Iris pigment epithelial cell (primary cell): ENCODE data around the gene TCL1B.

Source experiments
- DNase-seq: peaks from one replicate; pipeline ENCODE4 v3.0.0-alpha.2; 2011; ENCODE audit warnings: low read depth

Gene TCL1B

GRCh38 chr14:95667249-95667693 lies 19.0 kb upstream of the TCL1B start:
- DNase-seq = no peak

GRCh38 chr14:95668235-95668772 lies 17.9 kb upstream of the TCL1B start:
- no peak for DNase-seq

DNA sequence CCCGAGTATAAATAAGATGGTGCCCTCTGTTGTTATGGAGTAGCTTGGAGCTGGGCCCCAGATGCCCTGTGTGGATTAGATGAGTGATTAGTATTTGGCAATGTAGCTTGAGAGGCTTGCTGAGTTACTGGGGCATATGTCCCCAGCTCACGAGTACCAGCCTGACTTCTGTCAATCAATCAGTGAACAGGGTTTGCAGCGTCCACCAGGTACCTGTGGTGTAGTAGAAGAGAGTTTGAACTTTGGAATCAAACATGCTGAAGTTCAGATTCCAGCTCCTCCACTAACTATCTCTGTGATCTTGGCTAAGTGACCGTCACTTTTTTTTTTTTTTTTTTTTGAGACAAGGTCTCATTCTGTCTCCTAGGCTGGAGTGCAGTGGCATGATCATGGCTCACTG lies 11.6 kb upstream of the TCL1B start:
- DNase-seq = no peak

DNA sequence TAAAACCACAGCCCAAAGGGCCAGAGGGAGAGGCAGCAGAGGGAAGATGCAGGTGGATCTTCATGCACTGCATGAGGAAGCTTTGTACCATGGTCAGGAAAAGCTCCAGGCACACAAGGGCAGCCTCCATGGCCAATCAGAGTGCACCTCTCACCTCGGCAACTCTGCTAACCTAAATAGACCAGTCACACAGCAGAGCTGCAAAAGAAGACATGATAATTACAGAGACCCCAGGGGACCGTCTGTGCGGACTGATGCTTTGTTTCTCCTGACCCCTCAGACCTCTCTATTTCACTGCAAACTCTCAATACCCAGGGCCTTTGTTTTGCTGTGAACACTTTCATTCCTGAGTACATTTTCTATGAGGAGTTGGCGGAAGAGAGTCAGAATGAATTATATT lies 10.7 kb upstream of the TCL1B start:
- DNase-seq = no peak

DNA sequence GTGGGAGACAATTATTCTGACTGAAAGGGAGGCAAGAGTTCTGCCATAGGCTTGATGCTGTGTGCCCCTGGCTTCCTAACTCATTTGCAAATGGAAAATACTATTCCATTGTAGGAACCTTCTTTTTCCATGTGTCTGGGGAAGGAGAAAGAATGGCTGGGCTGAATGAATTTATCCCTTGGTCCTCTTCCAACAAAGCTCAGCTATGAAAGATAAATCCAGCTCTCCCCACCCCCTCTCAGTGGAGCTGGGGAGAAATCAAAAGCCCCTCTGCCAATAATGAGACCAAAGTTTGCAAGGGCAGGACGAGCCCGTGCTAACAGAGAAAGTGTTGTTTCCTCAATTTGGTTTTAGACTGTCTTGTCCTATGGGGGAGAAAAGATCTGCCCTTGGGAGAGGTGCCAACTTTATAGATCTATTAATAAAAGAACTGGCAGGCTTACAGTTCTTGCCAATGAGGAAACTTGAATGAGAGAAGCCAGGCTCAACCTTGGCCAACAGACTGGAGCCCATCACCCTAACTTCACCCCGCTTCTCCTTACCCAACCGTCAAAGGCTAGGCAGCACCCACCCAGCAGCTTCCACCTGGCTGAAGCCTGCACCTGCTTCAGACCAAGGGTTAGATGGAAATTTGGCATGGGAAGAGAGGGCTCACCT lies 8.9 kb upstream of the TCL1B start:
- DNase-seq = no peak

- DNase-seq = no peak
Observed at GRCh38 chr14:95679148-95679815, 6.9 kb upstream of the TCL1B start.

- DNase-seq = no peak
Observed at GRCh38 chr14:95679998-95680735, 6.1 kb upstream of the TCL1B start.

GRCh38 chr14:95681153-95681552 lies 5.1 kb upstream of the TCL1B start:
- no peak for DNase-seq

DNA sequence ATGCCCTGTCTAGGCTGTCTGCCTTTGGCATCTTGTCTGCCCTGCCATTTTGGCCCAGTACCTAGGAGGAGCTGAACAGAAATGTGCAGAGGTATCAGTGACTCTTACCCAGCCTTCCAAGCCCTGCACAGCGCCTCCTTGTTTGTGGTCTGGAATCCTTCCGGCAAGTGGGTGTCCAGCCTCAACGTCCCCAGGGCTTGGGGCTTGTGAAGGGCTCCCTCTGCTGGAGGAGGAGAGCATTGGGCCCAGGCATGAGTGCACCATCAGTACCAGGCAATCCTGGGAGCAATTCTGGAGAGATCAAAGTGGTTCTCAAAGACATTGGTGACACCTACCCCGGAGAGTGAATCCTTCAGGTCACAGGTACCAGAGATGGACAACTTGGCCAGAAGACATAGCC lies 2.4 kb upstream of the TCL1B start:
- DNase-seq = no peak

GRCh38 chr14:95686935-95687334 lies 709 bp downstream of the TCL1B start:
- no peak for DNase-seq

GRCh38 chr14:95689441-95689840 lies 3.2 kb downstream of the TCL1B start:
- DNase-seq = no peak

GRCh38 chr14:95690815-95691214 lies 4.6 kb downstream of the TCL1B start:
- DNase-seq = no peak

DNA sequence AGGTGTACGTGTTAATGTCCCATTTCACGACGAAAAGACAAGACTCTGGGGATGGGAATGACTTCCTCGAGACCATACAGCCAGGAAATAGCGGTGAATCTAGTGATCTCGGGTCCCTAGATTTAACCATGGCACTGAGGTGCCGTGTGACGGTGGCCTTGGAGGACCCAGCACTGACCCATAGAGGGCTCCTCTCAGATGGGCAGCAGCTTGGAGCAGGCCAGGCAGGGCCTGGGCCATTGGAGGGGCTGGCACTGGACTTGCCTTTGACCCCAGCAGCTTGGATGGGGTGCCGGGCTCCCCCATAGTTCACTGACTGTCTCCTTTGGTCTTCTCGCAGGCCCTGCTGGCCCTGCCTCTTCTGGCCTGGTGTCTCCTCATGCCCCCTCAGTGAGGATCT lies 5.4 kb downstream of the TCL1B start:
- no peak for DNase-seq

DNA sequence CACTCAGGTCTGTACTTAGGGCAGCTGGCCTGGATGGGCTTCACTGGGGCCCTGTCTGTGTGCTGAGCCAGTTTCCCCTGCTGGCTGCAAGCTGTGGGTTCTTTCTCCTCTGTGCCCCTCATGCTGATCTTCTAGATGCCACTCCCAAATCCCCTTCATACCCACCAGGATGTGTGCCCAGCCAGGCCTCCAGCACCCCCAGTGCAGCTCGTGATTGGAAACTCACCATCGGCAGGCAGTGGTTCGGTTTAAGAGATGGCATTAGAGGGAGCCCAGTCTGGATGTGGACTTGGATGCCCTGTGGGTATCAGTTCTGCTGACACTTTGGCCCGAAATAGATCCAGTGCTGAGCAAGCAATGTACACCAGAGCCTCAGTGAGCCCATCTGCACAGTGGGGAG lies 5.9 kb downstream of the TCL1B start:
- no peak for DNase-seq

- no peak for DNase-seq
Observed at GRCh38 chr14:95695051-95695450, 8.8 kb downstream of the TCL1B start.

DNA sequence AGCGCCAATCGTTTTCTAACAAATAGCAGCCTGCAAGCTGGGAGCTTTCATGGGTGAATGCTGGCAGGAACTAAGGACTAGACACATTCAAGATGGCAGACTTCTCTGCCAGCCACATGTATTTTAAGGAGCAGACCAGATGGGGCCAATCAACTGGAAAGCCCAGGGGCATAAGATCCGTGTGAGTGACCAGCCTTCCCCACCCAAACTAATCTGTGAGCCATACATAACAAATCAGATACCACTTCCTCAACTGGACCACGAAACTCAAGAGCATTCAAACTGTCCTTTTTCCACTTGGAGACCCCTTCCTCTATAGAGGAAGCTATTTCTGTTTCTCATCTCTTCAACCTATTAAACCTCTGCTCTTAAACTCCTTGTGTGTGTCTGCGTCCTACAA lies 9.7 kb downstream of the TCL1B start:
- DNase-seq = no peak

- peak; percentile 5 for DNase-seq
Observed at GRCh38 chr14:95696741-95697140, 10.5 kb downstream of the TCL1B start.

DNA sequence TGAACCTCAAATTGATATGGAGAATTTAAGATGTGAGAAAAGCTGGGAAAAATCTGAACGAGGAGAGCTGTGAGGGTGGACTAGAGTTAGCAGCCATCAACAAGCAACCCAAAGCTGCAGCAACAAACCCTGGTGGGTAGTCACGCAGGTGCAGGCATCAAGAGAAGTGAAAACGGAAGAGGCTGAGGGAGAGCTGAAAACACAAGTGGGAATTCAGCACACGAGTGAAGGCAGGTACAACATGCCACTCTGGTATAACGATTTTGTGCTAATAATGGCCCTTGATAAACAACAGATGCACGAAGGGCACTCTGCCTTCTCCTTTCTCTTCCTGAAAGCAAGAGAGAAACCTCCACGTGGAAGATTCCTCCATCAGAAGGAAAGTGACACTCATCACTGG lies 11.5 kb downstream of the TCL1B start:
- no peak for DNase-seq

GRCh38 chr14:95698287-95698686 lies 12.1 kb downstream of the TCL1B start:
- DNase-seq = no peak

- DNase-seq = no peak
Observed at GRCh38 chr14:95699412-95699811, 13.2 kb downstream of the TCL1B start.

DNA sequence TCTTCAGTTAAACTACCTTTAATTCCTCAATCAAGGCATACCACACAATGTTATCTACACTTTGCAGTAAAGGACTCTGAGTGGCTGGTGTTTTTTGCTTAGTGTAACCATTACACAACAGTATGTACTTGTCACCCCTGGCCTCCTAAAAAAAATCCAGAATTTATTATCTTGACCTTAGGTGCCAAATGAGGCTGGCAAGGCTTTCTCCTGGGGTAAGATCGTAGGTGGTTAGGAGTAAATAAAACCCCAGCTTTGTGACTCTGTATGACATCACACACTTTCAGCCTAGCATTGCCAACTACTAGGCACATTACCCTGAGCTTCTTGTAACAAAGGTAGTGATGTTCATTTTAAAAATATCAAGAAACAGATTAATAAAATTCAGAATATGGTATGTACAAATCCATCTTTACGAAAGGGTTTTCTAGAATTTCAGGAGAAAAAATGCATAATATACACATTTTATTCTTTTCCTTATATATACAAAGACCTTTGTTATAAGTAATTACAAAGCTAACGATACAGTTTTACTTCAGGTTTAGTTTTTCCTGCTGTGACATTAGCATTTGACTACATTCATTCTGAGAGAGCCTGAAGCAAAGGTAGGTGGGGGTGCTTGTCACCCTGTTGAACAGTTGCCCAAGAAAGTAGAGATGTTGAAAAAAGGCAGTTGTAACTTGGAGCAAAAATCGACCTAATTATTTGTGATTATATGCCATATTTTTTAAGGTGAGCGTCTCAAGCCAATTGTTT lies 14.2 kb downstream of the TCL1B start:
- no peak for DNase-seq

DNA sequence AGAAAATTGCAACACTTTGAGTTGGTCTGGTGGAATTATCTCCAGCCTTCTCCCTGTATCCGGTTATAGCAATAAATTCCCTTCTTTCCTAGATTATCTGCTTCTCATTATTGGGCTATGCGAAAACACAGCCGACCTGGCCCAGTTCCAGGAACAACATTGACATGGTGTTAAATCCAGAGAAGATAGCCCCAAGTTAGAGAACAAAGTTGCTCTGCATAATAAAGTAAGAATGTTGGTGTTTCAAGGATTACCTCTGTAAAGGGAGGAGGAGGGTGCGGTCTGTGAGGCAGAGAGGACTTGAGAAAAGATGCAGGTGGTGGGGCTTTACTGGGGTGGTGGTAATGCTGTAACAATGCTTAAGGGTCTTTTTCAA lies 15.6 kb downstream of the TCL1B start:
- peak; percentile 22 for DNase-seq
